Fibroblast of skin of left biceps (primary cell): ENCODE measurements around the gene OCIAD1.

Source experiments
- DNase-seq, 2 experiments: peaks; one replicate each; pipeline ENCODE4 v3.0.0-alpha.2; 2013; ENCODE audit warnings: low read depth in 2 of 2

The OCIAD1 gene

DNA sequence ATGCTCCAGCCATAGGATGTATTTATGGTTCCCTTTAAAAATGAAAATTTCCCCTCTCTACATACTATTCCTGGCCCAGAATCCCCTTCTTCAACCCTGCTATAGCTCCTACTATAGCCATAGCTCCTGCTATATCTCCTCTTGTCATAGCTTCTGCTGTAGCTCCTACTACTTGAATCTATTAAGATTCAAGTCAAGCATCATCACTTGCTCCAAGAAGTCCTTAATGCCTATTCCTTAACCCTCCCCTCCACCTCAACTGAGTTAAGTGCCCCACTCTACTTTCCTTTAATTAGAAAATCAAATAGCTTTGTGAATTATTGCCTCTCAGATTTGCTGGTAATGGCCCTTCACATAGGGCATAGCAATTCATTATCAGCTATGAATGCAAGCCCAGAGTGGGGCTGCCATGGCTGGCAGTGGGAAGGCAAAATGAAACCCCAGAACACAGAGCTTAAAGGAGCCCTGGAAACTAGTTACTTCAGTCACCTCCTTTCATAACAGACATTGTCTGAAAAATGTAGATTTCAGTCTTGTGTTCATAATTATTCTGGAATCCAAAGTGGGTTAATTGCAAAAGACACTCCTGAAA lies 60.2 kb downstream of the OCIAD1 start:
- DNase-seq, result no peak

DNA sequence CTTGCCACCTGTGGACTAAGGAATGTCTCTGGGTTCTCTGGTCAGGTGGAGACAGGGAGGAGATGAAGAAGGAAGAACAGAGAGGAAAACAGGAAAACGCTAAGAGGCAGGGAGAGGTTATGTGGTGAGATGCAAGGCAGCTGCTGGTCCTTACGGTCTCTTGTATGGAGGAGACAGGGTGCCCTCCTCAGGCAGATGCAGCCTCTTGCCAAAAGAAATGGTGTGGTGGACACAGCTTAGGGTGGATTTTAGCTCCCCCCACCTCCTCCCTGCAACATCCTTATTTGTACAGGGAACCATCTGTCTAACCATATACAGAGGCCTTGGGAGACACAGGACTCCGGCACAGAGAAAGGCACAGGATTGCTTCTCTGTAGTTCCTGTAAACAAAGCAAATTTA lies 66.0 kb downstream of the OCIAD1 start:
- DNase-seq, result no peak

DNA sequence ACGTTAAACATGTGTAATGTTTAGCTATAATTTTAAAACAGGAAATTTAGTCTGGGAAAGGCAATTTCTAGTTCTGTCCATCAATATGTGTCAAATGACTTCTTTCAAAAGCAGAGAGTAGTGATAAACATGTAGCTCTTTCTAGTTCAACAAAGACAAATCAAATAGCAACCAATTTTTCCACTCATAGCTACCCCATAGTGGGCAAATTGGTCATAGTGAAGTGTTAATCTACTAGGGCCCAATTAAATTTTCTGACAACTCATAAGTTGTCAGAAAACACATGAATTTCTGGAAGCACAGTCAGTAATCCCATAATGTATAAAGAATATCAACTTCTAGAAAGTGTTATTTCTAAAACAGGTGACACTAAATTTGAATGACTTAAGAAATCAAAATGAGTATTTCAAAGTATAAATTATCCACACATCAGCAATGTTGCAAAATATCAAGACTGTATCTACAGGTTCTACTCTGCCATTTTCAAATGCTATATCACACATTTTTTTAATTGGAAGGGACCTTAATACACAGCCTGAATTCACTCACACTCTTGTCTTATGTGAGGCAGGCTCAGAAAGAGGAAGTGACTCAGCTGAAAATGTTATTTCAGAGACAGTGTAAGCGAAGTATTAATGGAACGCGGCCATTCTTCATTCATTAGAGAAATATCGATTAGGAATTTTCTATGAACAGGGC lies 68.0 kb downstream of the OCIAD1 start:
- no peak for DNase-seq

DNA sequence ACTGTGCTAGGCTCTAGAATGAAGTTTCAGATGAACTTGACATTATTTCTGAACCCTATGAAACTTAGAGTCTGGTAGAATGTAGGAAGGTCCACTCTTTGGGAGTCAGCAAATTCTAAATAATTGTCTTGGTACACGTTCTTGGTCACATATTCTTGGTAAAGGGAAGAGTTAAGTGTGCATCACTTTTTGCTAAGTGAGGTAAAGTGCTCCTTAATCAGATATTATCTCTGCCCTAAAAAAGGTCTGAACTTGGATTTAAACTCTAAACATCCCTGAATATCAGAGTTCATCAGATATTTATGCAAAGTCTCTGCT lies 68.5 kb downstream of the OCIAD1 start:
- DNase-seq, result no peak

DNA sequence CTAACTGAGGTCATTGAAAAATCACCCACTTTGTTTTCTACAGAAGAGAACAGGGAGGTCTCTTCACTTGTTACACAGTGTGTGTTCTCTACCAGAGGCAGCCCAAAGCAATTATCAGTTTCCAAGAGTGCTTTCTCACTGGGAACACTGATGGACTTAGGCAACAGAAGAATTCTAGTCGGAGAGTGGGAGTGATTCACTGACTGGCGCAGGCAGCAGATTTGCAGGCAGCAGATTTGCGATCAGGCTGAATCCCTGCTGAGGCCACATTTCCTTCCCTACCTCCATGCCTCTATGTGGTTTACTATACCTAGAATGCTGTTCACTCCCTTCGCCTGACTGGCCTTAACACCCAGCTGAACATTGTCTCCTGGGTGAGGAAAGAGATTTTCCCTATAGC lies 69.1 kb downstream of the OCIAD1 start:
- DNase-seq, result no peak

DNA sequence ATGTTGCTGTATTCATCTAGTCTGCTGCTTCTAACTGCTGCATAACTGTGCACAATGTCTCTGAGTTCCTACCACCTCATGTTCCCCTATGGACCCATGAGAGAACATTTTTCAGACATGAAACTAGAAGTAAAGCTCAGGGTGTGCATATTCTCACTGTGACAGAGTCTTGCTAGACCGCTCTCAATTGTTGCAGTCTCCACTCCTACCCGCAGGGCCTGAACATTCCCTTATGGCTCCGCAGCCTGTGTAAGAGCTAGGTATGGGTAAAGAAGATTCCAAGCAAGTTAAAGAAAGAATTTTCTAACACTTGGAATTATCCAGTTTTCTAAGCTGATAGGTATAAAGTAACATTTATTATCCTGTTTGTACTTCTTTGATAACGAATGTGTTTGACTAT lies 70.3 kb downstream of the OCIAD1 start:
- DNase-seq, result no peak

DNA sequence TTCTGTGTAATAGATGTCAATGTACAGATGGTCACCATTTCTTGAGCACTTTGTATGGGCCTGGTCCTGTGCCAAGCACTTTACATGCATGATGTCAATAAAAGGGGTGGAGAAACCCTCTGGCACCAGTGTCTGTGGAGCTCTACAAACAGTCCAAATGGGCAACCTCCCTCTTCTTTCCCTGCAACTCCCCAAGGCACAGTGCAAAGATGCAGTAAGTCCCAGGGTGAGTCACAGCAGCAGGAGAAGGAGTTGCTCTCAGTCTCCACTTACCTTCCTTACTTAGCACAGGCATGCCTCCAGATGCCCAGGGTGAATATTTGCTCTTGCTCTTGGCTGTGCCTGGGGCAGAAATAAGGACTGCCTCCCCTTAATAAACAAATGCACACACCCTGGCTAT lies 71.4 kb downstream of the OCIAD1 start:
- no peak for DNase-seq

DNA sequence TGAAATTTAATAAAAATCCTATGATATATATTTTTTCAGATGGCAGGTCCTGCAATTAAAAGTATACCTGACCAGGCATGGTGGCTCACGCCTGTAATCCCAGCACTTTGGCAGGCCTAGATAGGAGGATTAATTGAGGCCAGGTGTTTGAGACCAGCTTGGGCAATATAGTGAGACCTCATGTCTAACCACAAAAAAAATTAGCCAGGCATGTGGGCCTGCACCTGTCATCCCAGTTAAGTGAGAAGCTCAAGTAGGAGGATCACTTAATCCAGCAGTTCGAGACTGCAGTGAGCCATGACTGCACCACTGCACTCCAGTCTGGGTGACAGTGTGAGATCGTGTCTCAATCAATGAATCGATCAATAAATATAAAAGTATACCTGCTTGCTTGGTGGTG lies 73.2 kb downstream of the OCIAD1 start:
- no peak for DNase-seq

DNA sequence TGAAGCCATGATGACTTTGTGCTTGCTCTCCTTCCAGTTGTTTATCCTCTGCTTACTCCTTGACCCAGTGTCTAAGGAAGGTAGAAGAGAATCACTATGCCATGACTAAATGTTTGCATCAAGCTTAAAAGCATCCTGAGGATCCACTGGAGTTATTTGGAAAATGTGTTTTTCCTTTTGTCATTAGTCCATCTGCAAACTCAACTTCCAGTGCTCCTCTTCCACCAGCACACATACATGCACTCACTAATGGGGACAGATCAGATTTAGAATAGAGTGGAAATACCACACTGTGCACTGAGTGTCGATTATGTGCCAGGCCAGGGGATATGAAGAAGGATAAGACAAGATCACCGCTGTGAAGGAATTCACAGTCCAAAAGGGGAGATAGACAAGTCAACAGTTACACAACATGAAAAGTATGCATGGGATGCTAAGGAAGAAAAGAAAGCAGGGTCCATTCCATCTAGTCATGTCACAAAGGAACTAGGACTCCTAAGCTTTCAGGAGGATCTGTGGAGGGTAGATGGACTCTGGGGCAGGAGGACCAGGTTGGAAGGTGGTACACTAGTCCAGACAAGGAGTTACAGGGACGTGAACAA lies 73.8 kb downstream of the OCIAD1 start:
- no peak for DNase-seq

DNA sequence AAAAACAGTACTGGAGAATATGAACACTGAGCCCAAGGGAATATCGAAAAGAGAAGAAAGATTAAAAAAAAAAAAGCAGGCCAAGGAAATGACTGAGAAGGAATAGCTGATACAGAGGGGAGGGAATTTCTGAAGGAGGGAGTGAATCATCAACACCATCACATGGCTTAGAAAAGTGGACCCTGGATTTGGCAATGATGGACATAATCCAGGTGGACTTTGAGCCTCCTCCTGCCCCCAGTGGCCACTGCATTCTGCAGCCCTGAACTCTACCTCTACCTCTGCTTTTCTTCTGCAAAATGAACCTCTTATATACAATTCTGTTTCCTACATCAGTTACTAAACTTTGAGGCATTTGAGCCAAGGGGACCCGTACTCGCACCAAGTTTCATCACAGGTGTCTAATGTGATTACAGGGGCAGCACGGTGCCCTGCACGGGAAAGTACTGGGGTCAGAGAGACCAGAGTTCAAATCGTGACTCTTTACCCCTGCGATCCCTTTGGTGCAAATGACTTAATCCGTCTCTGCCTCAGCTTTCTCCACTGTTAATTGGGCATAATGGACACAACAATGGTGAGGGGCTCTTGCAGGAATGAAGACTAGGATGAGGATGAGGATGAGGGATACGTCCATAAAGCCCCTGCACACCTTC lies 74.6 kb downstream of the OCIAD1 start:
- no peak for DNase-seq

DNA sequence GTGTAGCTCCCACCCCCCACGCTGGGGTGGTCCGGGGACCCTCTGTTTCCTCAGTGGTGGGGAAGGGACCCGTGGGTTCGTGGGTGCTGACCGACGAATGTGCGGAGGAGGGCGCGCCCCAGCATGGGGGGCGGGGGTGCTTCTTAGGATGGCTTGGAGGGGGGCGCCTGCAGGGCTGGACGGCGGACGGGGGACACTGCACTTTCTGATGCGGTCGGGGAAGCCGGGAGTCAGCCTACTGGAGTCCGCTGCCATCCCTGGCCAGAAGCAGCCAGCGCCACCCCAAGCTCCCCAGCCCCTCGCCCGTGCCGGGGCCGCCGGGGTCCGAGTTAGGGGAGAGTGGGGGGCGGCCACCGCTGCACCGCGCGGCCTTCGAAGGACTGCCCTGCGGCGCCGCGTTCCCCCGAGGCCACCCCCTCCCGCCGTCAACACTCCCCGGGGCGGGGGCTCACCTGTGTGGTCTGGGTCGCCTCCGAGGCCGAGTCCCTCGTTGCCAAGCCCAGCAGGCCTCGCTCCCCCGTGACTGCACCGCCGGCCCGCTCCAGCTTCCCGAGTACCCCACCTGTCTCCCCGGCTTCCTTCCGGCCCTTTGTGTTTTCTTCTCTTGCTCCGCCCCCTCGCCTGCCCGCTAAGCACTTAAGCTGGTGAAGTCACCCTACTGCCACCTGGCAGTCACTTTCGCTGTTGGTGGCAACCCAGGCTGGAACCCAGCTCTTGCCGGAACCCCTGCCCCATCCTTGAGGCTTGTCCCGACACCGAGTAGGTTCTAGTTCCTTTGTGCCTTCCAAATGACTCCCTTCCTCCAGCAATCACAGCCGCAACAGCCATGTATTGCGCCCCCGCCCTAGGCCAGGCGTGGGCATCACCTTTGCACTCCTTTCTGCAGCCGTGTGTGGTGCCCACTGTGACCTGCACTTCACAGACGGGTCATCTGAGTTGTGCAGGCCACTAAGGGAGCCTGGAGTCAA lies 75.6 kb downstream of the OCIAD1 start, which contains the start of gene OCIAD2:
Gene OCIAD2 (minus strand): TSS at position 569 of the 968 bp plus-strand sequence. CDS start 2,225 bp downstream, outside the sequence.
- DNase-seq, result no peak

DNA sequence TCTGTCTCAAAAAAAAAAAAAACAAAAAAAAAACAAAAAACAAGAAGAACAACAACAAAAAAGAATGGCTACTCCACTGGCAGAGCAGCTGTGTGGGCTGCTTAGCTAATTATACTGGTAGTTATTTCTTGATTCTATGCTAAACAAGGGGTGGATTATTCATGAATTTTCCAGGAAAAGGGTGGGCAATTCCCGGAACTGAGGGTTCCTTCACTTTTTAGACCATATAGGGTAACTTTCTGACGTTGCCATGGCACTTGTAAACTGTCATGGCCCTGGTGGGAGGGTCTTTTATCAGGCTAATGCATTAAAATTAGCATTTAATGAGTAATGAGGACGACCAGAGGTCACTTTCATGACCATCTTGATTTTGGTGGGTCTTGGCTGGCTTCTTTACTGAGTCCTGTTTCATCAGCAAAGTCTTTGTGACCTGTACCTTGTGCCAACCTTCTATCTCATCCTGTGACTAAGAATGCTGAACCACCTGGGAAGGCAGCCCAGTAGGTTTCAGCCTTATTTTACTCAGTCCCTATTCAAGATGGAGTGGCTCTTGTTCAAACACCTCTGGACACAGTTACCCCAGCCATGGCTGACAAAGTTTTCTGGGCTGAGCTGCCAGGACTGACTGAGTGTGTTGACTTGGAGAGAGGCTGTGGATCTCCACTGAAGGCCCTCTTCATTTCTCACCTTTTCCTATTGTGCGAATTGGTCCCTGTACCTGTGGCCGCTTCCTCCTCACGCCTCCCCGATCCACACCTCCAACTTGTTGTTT lies 77.0 kb downstream of the OCIAD1 start:
- no peak for DNase-seq

DNA sequence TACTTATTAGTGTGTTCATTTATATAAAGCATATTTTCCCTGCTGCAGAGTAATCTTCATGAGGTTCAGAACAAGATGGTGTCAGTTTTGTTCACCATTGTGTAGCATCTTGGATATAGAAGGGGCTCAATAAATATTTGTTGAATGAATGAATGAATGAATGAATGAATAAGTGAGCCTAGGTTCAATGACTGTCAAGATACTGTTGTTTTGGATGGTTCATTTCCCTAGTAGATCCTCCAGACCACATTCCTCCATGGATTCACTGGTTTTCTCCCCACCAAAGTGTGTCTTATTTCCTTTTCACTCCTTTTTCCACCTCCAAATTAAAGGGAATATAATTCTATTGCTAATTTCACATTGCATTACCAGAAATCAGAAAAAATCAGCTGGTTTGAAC lies 77.8 kb downstream of the OCIAD1 start:
- DNase-seq, result no peak

DNA sequence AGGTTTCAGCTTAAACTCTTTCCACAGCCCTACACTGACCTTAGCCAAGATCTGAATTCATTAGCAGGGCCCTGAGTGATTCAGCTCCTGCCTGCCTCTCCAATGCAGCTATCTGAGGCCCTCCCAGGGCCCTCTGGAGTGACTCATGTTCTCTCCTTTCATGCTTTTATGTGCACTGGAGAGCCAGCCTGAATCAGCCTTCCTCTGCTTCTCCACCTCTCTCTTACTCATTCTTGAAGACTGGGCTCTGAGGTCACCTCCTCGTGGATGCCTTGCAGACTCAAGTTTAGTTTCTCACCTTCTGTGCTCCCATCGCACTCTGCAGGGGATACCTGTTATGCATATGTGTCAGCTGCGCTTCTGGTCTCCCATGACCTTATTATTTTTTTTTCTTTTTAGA lies 78.8 kb downstream of the OCIAD1 start:
- DNase-seq, result peak; percentile 87 to 88

DNA sequence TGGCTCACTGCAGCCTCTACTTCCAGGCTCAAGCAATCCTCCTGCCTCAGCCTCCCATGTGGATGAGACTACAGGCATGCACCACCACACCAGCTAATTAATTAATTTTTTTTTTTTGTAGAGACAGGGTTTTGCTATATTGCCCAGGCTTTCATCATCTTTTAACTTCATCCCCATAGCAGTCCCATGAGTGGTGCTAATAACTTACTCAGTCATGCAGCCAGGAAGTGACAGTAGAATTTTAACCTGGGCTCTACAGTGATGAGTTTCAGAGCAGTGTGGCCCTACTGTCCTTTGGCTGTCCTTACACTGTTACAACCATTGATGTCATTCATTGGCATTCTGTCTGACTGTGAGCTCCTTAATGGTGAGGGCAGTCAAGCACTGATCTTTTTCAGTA lies 79.6 kb downstream of the OCIAD1 start:
- no peak for DNase-seq
